Measurements from ENCODE around the gene APBB1.

The APBB1 gene

GRCh38 chr11:6388748-6389147, 30.1 kb downstream of the APBB1 start:
- H3K27ac ChIP-seq (ENCODE audit: insufficient read depth in 1 of 2, low read depth in 1 of 2, low read length in 2 of 2, poor library complexity in 1 of 2, severe bottlenecking in 2 of 2): no peak overlapping the region
- POLR2A ChIA-PET: interaction anchor here (0.5 to 2.1 kb wide), 4 partner anchors 17 to 80 kb away, joined by 3 to 5 read pairs (median 4); partner anchors contain the start of gene APBB1
- WGBS (ENCODE audit: insufficient coverage): no CpG with 5 or more reads among the region's 1 CpG

GRCh38 chr11:6387811-6388599, 30.9 kb downstream of the APBB1 start:
- ChIA-PET POLR2A (interaction anchor here (0.5 to 2.1 kb wide), 3 partner anchors 29 to 81 kb away, joined by 4 to 5 read pairs (median 4); partner anchors contain the start of gene APBB1), CTCF (interaction anchor here (1.1 to 20.9 kb wide), 4 partner anchors 10 to 318 kb away, joined by 3 to 464 read pairs (median 15); partner anchors contain the start of gene HPX)
- 83% methylated on average over 8 of the region's 12 CpGs for WGBS (ENCODE audit: insufficient coverage)
- peaks cover 0 to 3% (median 0%) of the 10 kb centered on the region in 4 experiments for H3K36me3 ChIP-seq (ENCODE audit: control insufficient read depth in 4 of 4, insufficient read depth in 4 of 4, low read length in 3 of 4)
- no peaks in the 10 kb centered on the region for H3K9me3 ChIP-seq (ENCODE audit: control extremely low read depth in 1 of 5, control insufficient read depth in 4 of 5, insufficient read depth in 2 of 5, low read depth in 1 of 5, low read length in 4 of 5)
- H3K27me3 ChIP-seq (replicated peaks in 2 of 5; ENCODE audit: control insufficient read depth in 4 of 5, insufficient read depth in 5 of 5, low read length in 4 of 5): no peaks in the 10 kb centered on the region
- no peak overlapping the region for H3K27ac ChIP-seq (ENCODE audit: insufficient read depth in 1 of 2, low read depth in 1 of 2, low read length in 2 of 2, poor library complexity in 1 of 2, severe bottlenecking in 2 of 2)
- no peak overlapping the region for H3K4me3 ChIP-seq (ENCODE audit: control insufficient read depth in 1 of 7, extremely low read depth in 1 of 7, insufficient read depth in 4 of 7, low read depth in 2 of 7, low read length in 6 of 7)
- no peak for DNase-seq
- H3K4me1 ChIP-seq (ENCODE audit: control extremely low read depth in 1 of 4, control insufficient read depth in 4 of 4, insufficient read depth in 4 of 4, low read length in 3 of 4): peaks cover 5 to 23% (median 17%) of the 10 kb centered on the region in 4 experiments

More at GRCh38 chr11:6388748-6389147, 30.1 kb downstream of the APBB1 start:
- H3K4me1 ChIP-seq (ENCODE audit: control extremely low read depth in 1 of 4, control insufficient read depth in 4 of 4, insufficient read depth in 4 of 4, low read length in 3 of 4): peaks cover 5 to 23% (median 17%) of the 10 kb centered on the region in 4 experiments
- CTCF ChIA-PET: interaction anchor here (1.1 to 20.9 kb wide), 4 partner anchors 11 to 317 kb away, joined by 3 to 464 read pairs (median 15); partner anchors contain the start of gene HPX
- H3K36me3 ChIP-seq (ENCODE audit: control insufficient read depth in 4 of 4, insufficient read depth in 4 of 4, low read length in 3 of 4): peaks cover 0 to 8% (median 0%) of the 10 kb centered on the region in 4 experiments
- H3K9me3 ChIP-seq (ENCODE audit: control extremely low read depth in 1 of 5, control insufficient read depth in 4 of 5, insufficient read depth in 2 of 5, low read depth in 1 of 5, low read length in 4 of 5): no peaks in the 10 kb centered on the region
- no peak overlapping the region for H3K4me3 ChIP-seq (ENCODE audit: control insufficient read depth in 1 of 7, extremely low read depth in 1 of 7, insufficient read depth in 4 of 7, low read depth in 2 of 7, low read length in 6 of 7)
- DNase-seq: peak in 1 of 3 donors; percentile 23
- H3K27me3 ChIP-seq (replicated peaks in 2 of 5; ENCODE audit: control insufficient read depth in 4 of 5, insufficient read depth in 5 of 5, low read length in 4 of 5): no peaks in the 10 kb centered on the region

GRCh38 chr11:6385046-6385777, 33.7 kb downstream of the APBB1 start:
- no peak for DNase-seq
- POLR2A ChIA-PET: no interaction called here

DNA sequence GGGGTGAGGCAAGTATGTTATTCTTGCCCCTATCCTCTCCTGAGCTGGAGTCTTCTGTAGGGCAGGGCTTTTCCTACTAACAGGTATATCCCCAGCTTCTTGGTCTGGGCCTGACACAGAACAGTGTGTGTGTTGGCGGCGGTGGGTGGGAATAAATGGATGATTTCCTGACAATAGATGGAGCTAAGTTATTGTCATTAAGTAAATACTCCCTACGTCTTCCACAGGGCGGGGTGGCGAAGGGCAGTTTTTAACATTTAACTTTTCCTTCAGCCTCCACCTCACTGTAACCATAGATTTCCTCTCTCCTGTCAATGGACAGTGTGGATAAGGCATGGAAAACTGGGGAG, 40.3 kb downstream of the APBB1 start:
- POLR2A ChIA-PET: interaction anchor here (1.3 to 1.5 kb wide), 2 partner anchors 41 to 65 kb away, joined by 3 to 9 read pairs; partner anchors contain the start of gene APBB1
- Histone ChIP-seq H3K4me1 (ENCODE audit: control extremely low read depth in 1 of 4, control insufficient read depth in 4 of 4, insufficient read depth in 4 of 4, low read length in 3 of 4) (peaks cover 4 to 17% (median 12%) of the 10 kb centered on the region in 4 experiments), H3K27ac (ENCODE audit: insufficient read depth in 1 of 2, low read depth in 1 of 2, low read length in 2 of 2, poor library complexity in 1 of 2, severe bottlenecking in 2 of 2) (peak overlapping the region in 1 of 2 experiments; percentile 54), H3K4me3 (ENCODE audit: control insufficient read depth in 1 of 7, extremely low read depth in 1 of 7, insufficient read depth in 4 of 7, low read depth in 2 of 7, low read length in 6 of 7) (peak overlapping the region in 3 of 7 experiments; percentile 5 to 39 (median 25)), H3K9me3 (ENCODE audit: control extremely low read depth in 1 of 5, control insufficient read depth in 4 of 5, insufficient read depth in 2 of 5, low read depth in 1 of 5, low read length in 4 of 5) (no peaks in the 10 kb centered on the region), H3K36me3 (ENCODE audit: control insufficient read depth in 4 of 4, insufficient read depth in 4 of 4, low read length in 3 of 4) (no peaks in the 10 kb centered on the region), H3K27me3 (replicated peaks in 2 of 5; ENCODE audit: control insufficient read depth in 4 of 5, insufficient read depth in 5 of 5, low read length in 4 of 5) (no peaks in the 10 kb centered on the region)
- no CpG with 5 or more reads among the region's 5 CpGs for WGBS (ENCODE audit: insufficient coverage)
- CTCF ChIA-PET: interaction anchor here (0.7 to 20.9 kb wide), 44 partner anchors 10 to 380 kb away, joined by 3 to 464 read pairs (median 4); partner anchors contain the start of genes ARFIP2, DNHD1, HPX and MRPL17
- no peak for DNase-seq

More at GRCh38 chr11:6385046-6385777, 33.7 kb downstream of the APBB1 start:
- H3K36me3 ChIP-seq (ENCODE audit: control insufficient read depth in 4 of 4, insufficient read depth in 4 of 4, low read length in 3 of 4): no peaks in the 10 kb centered on the region
- H3K9me3 ChIP-seq (ENCODE audit: control extremely low read depth in 1 of 5, control insufficient read depth in 4 of 5, insufficient read depth in 2 of 5, low read depth in 1 of 5, low read length in 4 of 5): no peaks in the 10 kb centered on the region
- H3K4me1 ChIP-seq (ENCODE audit: control extremely low read depth in 1 of 4, control insufficient read depth in 4 of 4, insufficient read depth in 4 of 4, low read length in 3 of 4): peaks cover 0 to 11% (median 8%) of the 10 kb centered on the region in 4 experiments
- WGBS (ENCODE audit: insufficient coverage): 98% methylated on average over 4 of the region's 7 CpGs
- CTCF ChIA-PET: interaction anchor here (1.1 to 20.9 kb wide), 3 partner anchors 55 to 100 kb away, joined by 3 to 464 read pairs (median 3); partner anchors contain the start of gene HPX
- no peak overlapping the region for H3K27ac ChIP-seq (ENCODE audit: insufficient read depth in 1 of 2, low read depth in 1 of 2, low read length in 2 of 2, poor library complexity in 1 of 2, severe bottlenecking in 2 of 2)
- no peak overlapping the region for H3K4me3 ChIP-seq (ENCODE audit: control insufficient read depth in 1 of 7, extremely low read depth in 1 of 7, insufficient read depth in 4 of 7, low read depth in 2 of 7, low read length in 6 of 7)
- H3K27me3 ChIP-seq (replicated peaks in 2 of 5; ENCODE audit: control insufficient read depth in 4 of 5, insufficient read depth in 5 of 5, low read length in 4 of 5): no peaks in the 10 kb centered on the region

- ChIA-PET POLR2A (interaction anchor here (1.5 kb wide), 1 partner anchor 42 kb away, joined by 3 read pairs; the partner anchor contains the start of gene APBB1), CTCF (interaction anchor here (0.6 to 20.9 kb wide), 33 partner anchors 11 to 381 kb away, joined by 3 to 464 read pairs (median 5); partner anchors contain the start of genes DNHD1, HPX, MRPL17 and SMPD1)
- 10% methylated on average over 2 of the region's 4 CpGs for WGBS (ENCODE audit: insufficient coverage)
- Histone ChIP-seq H3K36me3 (ENCODE audit: control insufficient read depth in 4 of 4, insufficient read depth in 4 of 4, low read length in 3 of 4) (no peaks in the 10 kb centered on the region), H3K27me3 (replicated peaks in 2 of 5; ENCODE audit: control insufficient read depth in 4 of 5, insufficient read depth in 5 of 5, low read length in 4 of 5) (no peaks in the 10 kb centered on the region), H3K4me1 (ENCODE audit: control extremely low read depth in 1 of 4, control insufficient read depth in 4 of 4, insufficient read depth in 4 of 4, low read length in 3 of 4) (peaks cover 4 to 17% (median 12%) of the 10 kb centered on the region in 4 experiments), H3K27ac (ENCODE audit: insufficient read depth in 1 of 2, low read depth in 1 of 2, low read length in 2 of 2, poor library complexity in 1 of 2, severe bottlenecking in 2 of 2) (peak overlapping the region in 1 of 2 experiments; percentile 54), H3K4me3 (ENCODE audit: control insufficient read depth in 1 of 7, extremely low read depth in 1 of 7, insufficient read depth in 4 of 7, low read depth in 2 of 7, low read length in 6 of 7) (peak overlapping the region in 3 of 7 experiments; percentile 12 to 48 (median 25)), H3K9me3 (ENCODE audit: control extremely low read depth in 1 of 5, control insufficient read depth in 4 of 5, insufficient read depth in 2 of 5, low read depth in 1 of 5, low read length in 4 of 5) (no peaks in the 10 kb centered on the region)
- peak; percentile 14 to 67 (median 57) for DNase-seq
These were observed 40.8 kb downstream of the APBB1 start for GRCh38 chr11:6377902-6378639.

- POLR2A ChIA-PET: no interaction called here
- WGBS (ENCODE audit: insufficient coverage): 92% methylated on average over 5 of the region's 6 CpGs
These were observed 47.1 kb downstream of the APBB1 start for GRCh38 chr11:6371825-6372224.

More at GRCh38 chr11:6371825-6372224, 47.1 kb downstream of the APBB1 start:
- Histone ChIP-seq H3K9me3 (ENCODE audit: control extremely low read depth in 1 of 5, control insufficient read depth in 4 of 5, insufficient read depth in 2 of 5, low read depth in 1 of 5, low read length in 4 of 5) (no peaks in the 10 kb centered on the region), H3K36me3 (ENCODE audit: control insufficient read depth in 4 of 4, insufficient read depth in 4 of 4, low read length in 3 of 4) (no peaks in the 10 kb centered on the region), H3K27me3 (replicated peaks in 2 of 5; ENCODE audit: control insufficient read depth in 4 of 5, insufficient read depth in 5 of 5, low read length in 4 of 5) (no peaks in the 10 kb centered on the region), H3K4me3 (ENCODE audit: control insufficient read depth in 1 of 7, extremely low read depth in 1 of 7, insufficient read depth in 4 of 7, low read depth in 2 of 7, low read length in 6 of 7) (no peak overlapping the region), H3K27ac (ENCODE audit: insufficient read depth in 1 of 2, low read depth in 1 of 2, low read length in 2 of 2, poor library complexity in 1 of 2, severe bottlenecking in 2 of 2) (no peak overlapping the region), H3K4me1 (ENCODE audit: control extremely low read depth in 1 of 4, control insufficient read depth in 4 of 4, insufficient read depth in 4 of 4, low read length in 3 of 4) (no peaks in the 10 kb centered on the region)
- CTCF ChIA-PET: interaction anchor here (0.9 to 3.7 kb wide), 3 partner anchors 9 to 148 kb away, joined by 3 to 17 read pairs (median 9); no protein-coding TSS in a partner anchor
- no peak for DNase-seq

Data from common myeloid progenitor, CD34-positive (primary cell).